ENCODE measurements around the gene SLC2A9. TPM values are rescaled to one million over a fixed set of nuclear protein-coding genes. Genes with fewer than 3 reads are reported as not detected.

The SLC2A9 gene
- total RNA-seq, 6 experiments from 2014 or later = 16.1 to 25.0 (median 19.8) TPM

- DNase-seq (no peak), ATAC-seq (no peak)
- Histone ChIP-seq H3K4me3 (no peak overlapping the region), H3K9me3 (no peaks in the 10 kb centered on the region), H3K36me3 (no peaks in the 10 kb centered on the region), H3K27me3 (no peaks in the 10 kb centered on the region), H3K27ac (no peak overlapping the region), H3K4me1 (no peaks in the 10 kb centered on the region)
- intact Hi-C loops (cut with DNase I) = no loop called here
- 85% methylated on average over 7 of the region's 12 CpGs for WGBS (ENCODE audit: insufficient coverage, low coverage, low lambda C conversion rate, missing lambda C conversion rate)
- TF ChIP-seq, protein P1, sequence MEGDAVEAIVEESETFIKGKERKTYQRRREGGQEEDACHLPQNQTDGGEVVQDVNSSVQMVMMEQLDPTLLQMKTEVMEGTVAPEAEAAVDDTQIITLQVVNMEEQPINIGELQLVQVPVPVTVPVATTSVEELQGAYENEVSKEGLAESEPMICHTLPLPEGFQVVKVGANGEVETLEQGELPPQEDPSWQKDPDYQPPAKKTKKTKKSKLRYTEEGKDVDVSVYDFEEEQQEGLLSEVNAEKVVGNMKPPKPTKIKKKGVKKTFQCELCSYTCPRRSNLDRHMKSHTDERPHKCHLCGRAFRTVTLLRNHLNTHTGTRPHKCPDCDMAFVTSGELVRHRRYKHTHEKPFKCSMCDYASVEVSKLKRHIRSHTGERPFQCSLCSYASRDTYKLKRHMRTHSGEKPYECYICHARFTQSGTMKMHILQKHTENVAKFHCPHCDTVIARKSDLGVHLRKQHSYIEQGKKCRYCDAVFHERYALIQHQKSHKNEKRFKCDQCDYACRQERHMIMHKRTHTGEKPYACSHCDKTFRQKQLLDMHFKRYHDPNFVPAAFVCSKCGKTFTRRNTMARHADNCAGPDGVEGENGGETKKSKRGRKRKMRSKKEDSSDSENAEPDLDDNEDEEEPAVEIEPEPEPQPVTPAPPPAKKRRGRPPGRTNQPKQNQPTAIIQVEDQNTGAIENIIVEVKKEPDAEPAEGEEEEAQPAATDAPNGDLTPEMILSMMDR (IDR thresholded peaks at IDR 0.05) = no peak
- no peak for TF ChIP-seq POLR2A (IDR thresholded peaks at IDR 0.05)
Measured at GRCh38 chr4:9923195-9923812, 98.0 kb downstream of the SLC2A9 start.

GRCh38 chr4:9921326-9921725 is 100.0 kb downstream of the SLC2A9 start:
- no peaks in the 10 kb centered on the region for H3K4me1 ChIP-seq
- no peaks in the 10 kb centered on the region for H3K27me3 ChIP-seq
- no peak overlapping the region for H3K4me3 ChIP-seq
- no peak for TF ChIP-seq POLR2A (IDR thresholded peaks at IDR 0.05)
- TF ChIP-seq, protein P1 (IDR thresholded peaks at IDR 0.05) = no peak
- WGBS (ENCODE audit: insufficient coverage, low coverage, low lambda C conversion rate, missing lambda C conversion rate) = 75% methylated on average over 6 of the region's 6 CpGs
- intact Hi-C loops (cut with DNase I) = no loop called here
- no peak for DNase-seq
- H3K36me3 ChIP-seq = no peaks in the 10 kb centered on the region
- ATAC-seq = no peak
- no peak overlapping the region for H3K27ac ChIP-seq
- H3K9me3 ChIP-seq = no peaks in the 10 kb centered on the region

- Histone ChIP-seq H3K27ac (no peak overlapping the region), H3K27me3 (no peaks in the 10 kb centered on the region), H3K9me3 (no peaks in the 10 kb centered on the region), H3K4me1 (no peaks in the 10 kb centered on the region), H3K4me3 (no peak overlapping the region), H3K36me3 (no peaks in the 10 kb centered on the region)
- no peak for TF ChIP-seq POLR2A (IDR thresholded peaks at IDR 0.05)
- TF ChIP-seq, protein P1 (IDR thresholded peaks at IDR 0.05) = no peak
- DNase-seq (no peak), ATAC-seq (no peak)
- intact Hi-C loops (cut with DNase I) = no loop called here
- 86% methylated on average over 1 of the region's 2 CpGs for whole genome bisulfite sequencing (ENCODE audit: insufficient coverage, low coverage, low lambda C conversion rate, missing lambda C conversion rate)
Measured at GRCh38 chr4:9920029-9920428, 101.3 kb downstream of the SLC2A9 start.

DNA sequence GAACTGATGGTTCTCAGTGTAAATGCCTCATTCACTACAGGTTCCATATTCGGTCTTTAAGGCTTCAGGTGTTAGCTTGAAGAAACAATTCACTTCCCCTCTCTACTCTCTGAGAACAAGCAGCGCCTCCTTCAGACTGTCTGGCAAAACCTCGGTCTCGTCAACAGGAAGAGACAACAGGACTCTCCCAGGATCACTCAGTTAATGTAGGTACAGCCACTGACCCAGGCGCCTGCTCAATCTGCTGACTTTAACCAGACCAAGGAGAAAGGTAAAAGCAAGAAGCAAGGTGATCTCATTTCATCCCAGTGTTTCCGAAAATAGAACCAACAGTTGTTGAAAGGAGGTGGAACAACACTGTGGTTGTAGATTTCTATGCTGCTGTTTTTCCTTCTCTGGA is 102.2 kb downstream of the SLC2A9 start:
- H3K4me1 ChIP-seq = no peaks in the 10 kb centered on the region
- ATAC-seq = no peak
- no peak for TF ChIP-seq POLR2A (IDR thresholded peaks at IDR 0.05)
- TF ChIP-seq, protein P1 (IDR thresholded peaks at IDR 0.05) = no peak
- H3K9me3 ChIP-seq = no peaks in the 10 kb centered on the region
- H3K27me3 ChIP-seq = no peaks in the 10 kb centered on the region
- H3K4me3 ChIP-seq = no peak overlapping the region
- no peaks in the 10 kb centered on the region for H3K36me3 ChIP-seq
- 94% methylated on average over 6 of the region's 6 CpGs for WGBS (ENCODE audit: insufficient coverage, low coverage, low lambda C conversion rate, missing lambda C conversion rate)
- no peak overlapping the region for H3K27ac ChIP-seq
- no peak for DNase-seq
- intact Hi-C loops (cut with DNase I) = no loop called here

- ATAC-seq (no peak), DNase-seq (no peak)
- WGBS (ENCODE audit: insufficient coverage, low coverage, low lambda C conversion rate, missing lambda C conversion rate) = no CpG with 5 or more reads among the region's 4 CpGs
- TF ChIP-seq, protein P1 (IDR thresholded peaks at IDR 0.05) = no peak
- TF ChIP-seq POLR2A (IDR thresholded peaks at IDR 0.05) = no peak
- H3K36me3 ChIP-seq = no peaks in the 10 kb centered on the region
- no peaks in the 10 kb centered on the region for H3K27me3 ChIP-seq
- H3K27ac ChIP-seq = no peak overlapping the region
- H3K4me1 ChIP-seq = no peaks in the 10 kb centered on the region
- intact Hi-C loops (cut with DNase I) = no loop called here
- H3K4me3 ChIP-seq = no peak overlapping the region
- no peaks in the 10 kb centered on the region for H3K9me3 ChIP-seq
Measured at GRCh38 chr4:9918484-9918883, 102.8 kb downstream of the SLC2A9 start.
